Lung (tissue), 12 donors: ENCODE results near the gene FTCD. TPM values are rescaled to one million over a fixed set of nuclear protein-coding genes. Genes with fewer than 3 reads are reported as not detected.

ENCODE experiments used
- ATAC-seq: fragments of 200-7000 bp; cut with Tn5 transposase; one replicate; pipeline ENCODE4 v1.9.1; 2020; ENCODE audit warnings: moderate number of reproducible peaks; ENCODE audit not compliant: insufficient read depth, low FRiP score
- DNase-seq, 3 donors: peaks; one replicate each; pipeline ENCODE4 v3.0.0-alpha.2; 2013 to 2017
- H3K27ac ChIP-seq, 2 donors: one replicate each; pipeline ENCODE4 v1.5.1; 2013; ENCODE audit warnings: mild to moderate bottlenecking in 2 of 2, moderate library complexity in 2 of 2, control low read depth in 1 of 2, inconsistent platforms in 1 of 2, low read depth in 1 of 2, low read length in 1 of 2
- H3K27me3 ChIP-seq, 3 donors: one replicate each; pipeline ENCODE4 v1.5.1; 2013; ENCODE audit warnings: low read length in 2 of 3; ENCODE audit not compliant: control insufficient read depth in 3 of 3, insufficient read depth in 3 of 3
- H3K36me3 ChIP-seq, 4 donors: one replicate each; pipeline ENCODE4 v1.5.1; 2013; ENCODE audit warnings: low read length in 4 of 4, mild to moderate bottlenecking in 1 of 4, moderate library complexity in 1 of 4; ENCODE audit not compliant: control insufficient read depth in 4 of 4, insufficient read depth in 4 of 4
- H3K4me1 ChIP-seq, 5 donors: one replicate each; pipeline ENCODE4 v1.5.1; 2013; ENCODE audit warnings: low read length in 5 of 5, mild to moderate bottlenecking in 2 of 5, moderate library complexity in 1 of 5; ENCODE audit not compliant: control insufficient read depth in 5 of 5, insufficient read depth in 5 of 5
- H3K4me3 ChIP-seq: one replicate; pipeline ENCODE4 v1.5.1; 2013; ENCODE audit warnings: mild to moderate bottlenecking, control low read depth, moderate library complexity
- H3K9ac ChIP-seq, 2 donors: one replicate each; pipeline ENCODE4 v1.5.1; 2013; ENCODE audit warnings: low read length in 2 of 2, control low read depth in 1 of 2; ENCODE audit not compliant: insufficient read depth in 1 of 2
- H3K9me3 ChIP-seq, 4 donors: one replicate each; pipeline ENCODE4 v1.5.1; 2013; ENCODE audit warnings: low read length in 3 of 4, mild to moderate bottlenecking in 1 of 4, moderate library complexity in 1 of 4; ENCODE audit not compliant: control insufficient read depth in 4 of 4, insufficient read depth in 3 of 4
- CTCF ChIP-seq: IDR thresholded peaks from 2 replicates; pipeline ENCODE4 v1.5.1; 2012; ENCODE audit warnings: mild to moderate bottlenecking; ENCODE audit errors: control extremely low read depth, extremely low read depth
- WGBS, 2 donors: extraction: QIAGEN DNeasy Blood & Tissue Kit; methylation state at CpG; one replicate each; pipeline ENCODE4 v1.1.7; 2013; 5-methylcytosine and 5-hydroxymethylcytosine counted together
- polyA plus RNA-seq, 2 donors: library from polyadenylated mRNA; stranded (reverse); fragments of 200-250 nt; gene quantifications; one replicate each; pipeline ENCODE4 v1.2.1, GENCODE V29; 2013
- total RNA-seq, 2 donors: library from RNA; depleted of rRNA in 1 of 2; stranded (reverse); fragments of >200 nt in 1 of 2; gene quantifications; one replicate each; pipeline ENCODE4 v1.2.1, GENCODE V29; 2014 to 2021
- donor health status: control.
- donor health status: control.
- donor health status: Bipolar disorder and iron deficiency.
- donor health status: healthy.
- donor health status: DM: yes; HTN: yes; CAD: no.

The FTCD gene
- total and polyA plus RNA-seq, 4 donors = 0.03 to 0.43 (median 0.20) TPM

DNA sequence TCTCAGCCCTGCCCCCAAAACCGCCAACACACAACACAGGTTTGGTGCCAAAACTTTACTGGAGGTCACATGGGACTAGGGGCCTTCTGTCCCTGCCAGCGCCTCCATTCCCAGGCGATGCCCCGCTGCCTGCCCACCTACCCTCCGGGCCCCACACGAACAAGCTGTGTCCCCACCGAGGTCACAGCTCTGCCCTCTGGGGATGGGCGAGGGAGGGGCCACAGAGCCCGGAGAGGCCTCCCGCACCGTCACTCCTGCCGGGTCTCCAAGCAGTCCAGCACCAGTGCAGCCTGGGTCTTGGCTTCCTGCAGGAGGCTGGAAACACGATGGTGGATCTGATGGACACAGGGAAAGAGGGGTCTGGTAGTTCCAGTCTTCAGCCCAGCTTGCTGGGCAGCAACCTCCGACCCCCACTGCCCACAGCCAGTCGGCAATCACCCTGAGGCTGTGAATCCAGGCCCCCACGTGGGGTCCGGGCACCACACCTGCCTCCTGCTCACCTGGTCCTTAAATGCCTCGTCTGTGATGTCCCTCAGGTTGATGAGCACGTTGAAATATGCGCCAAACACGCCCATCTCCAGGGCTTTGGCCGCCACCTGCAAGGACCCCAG is 18.5 kb downstream of the FTCD start:
- Histone ChIP-seq H3K27me3 (peaks cover 0 to 5% (median 0%) of the 10 kb centered on the region in 3 donors), H3K36me3 (no peaks in the 10 kb centered on the region), H3K4me1 (peaks cover 0 to 6% (median 0%) of the 10 kb centered on the region in 5 donors), H3K9me3 (peaks cover 0 to 3% (median 0%) of the 10 kb centered on the region in 4 donors), H3K27ac (no peak overlapping the region), H3K9ac (no peak overlapping the region), H3K4me3 (no peak overlapping the region)
- no peak for TF ChIP-seq CTCF
- ATAC-seq = no peak
- DNase-seq = peak in 1 of 3 donors; percentile 28
- 75 to 88% methylated on average over 22 of the region's 22 CpGs for WGBS, 2 donors

- DNase-seq (no peak), ATAC-seq (no peak)
- no peak for TF ChIP-seq CTCF
- H3K27me3 ChIP-seq = peaks cover 0 to 4% (median 0%) of the 10 kb centered on the region in 3 donors
- H3K36me3 ChIP-seq = no peaks in the 10 kb centered on the region
- H3K4me1 ChIP-seq = peaks cover 0 to 6% (median 0%) of the 10 kb centered on the region in 5 donors
- H3K9me3 ChIP-seq = peaks cover 0 to 3% (median 0%) of the 10 kb centered on the region in 4 donors
- H3K9ac ChIP-seq = no peak overlapping the region
- 63 to 78% methylated on average over 4 to 7 of the region's 7 CpGs for WGBS, 2 donors
- no peak overlapping the region for H3K4me3 ChIP-seq
- no peak overlapping the region for H3K27ac ChIP-seq
Observed at GRCh38 chr21:46135782-46136395, 19.5 kb downstream of the FTCD start.

GRCh38 chr21:46131838-46132651 is 23.3 kb downstream of the FTCD start:
- no peak overlapping the region for H3K9ac ChIP-seq
- peaks cover 0 to 9% (median 0%) of the 10 kb centered on the region in 4 donors for H3K36me3 ChIP-seq
- DNase-seq (no peak), ATAC-seq (peak; percentile 7)
- peaks cover 0 to 6% (median 0%) of the 10 kb centered on the region in 5 donors for H3K4me1 ChIP-seq
- no peaks in the 10 kb centered on the region for H3K9me3 ChIP-seq
- no peak overlapping the region for H3K4me3 ChIP-seq
- 95 to 96% methylated on average over 85 of the region's 85 CpGs for WGBS, 2 donors
- H3K27me3 ChIP-seq = no peaks in the 10 kb centered on the region
- no peak for TF ChIP-seq CTCF
- H3K27ac ChIP-seq = no peak overlapping the region
